LNCaP clone FGC (cell line): ENCODE results near the gene KATNAL1.

ENCODE experiments used
- DNase-seq: peaks from one replicate; pipeline ENCODE4 v3.0.0-alpha.2; 2011; ENCODE audit warnings: low read depth
- H3K4me3 ChIP-seq: 2 replicates; pipeline ENCODE4 v1.5.1; 2011; ENCODE audit warnings: mild to moderate bottlenecking, low read depth, low read length, control low read depth
- TF ChIP-seq, protein P1 (sequence below): IDR thresholded peaks from 2 replicates; pipeline ENCODE4 v1.5.1; 2012; ENCODE audit warnings: mild to moderate bottlenecking; ENCODE audit not compliant: control insufficient read depth, insufficient read depth; ENCODE audit errors: extremely low read depth

KATNAL1 gene

DNA sequence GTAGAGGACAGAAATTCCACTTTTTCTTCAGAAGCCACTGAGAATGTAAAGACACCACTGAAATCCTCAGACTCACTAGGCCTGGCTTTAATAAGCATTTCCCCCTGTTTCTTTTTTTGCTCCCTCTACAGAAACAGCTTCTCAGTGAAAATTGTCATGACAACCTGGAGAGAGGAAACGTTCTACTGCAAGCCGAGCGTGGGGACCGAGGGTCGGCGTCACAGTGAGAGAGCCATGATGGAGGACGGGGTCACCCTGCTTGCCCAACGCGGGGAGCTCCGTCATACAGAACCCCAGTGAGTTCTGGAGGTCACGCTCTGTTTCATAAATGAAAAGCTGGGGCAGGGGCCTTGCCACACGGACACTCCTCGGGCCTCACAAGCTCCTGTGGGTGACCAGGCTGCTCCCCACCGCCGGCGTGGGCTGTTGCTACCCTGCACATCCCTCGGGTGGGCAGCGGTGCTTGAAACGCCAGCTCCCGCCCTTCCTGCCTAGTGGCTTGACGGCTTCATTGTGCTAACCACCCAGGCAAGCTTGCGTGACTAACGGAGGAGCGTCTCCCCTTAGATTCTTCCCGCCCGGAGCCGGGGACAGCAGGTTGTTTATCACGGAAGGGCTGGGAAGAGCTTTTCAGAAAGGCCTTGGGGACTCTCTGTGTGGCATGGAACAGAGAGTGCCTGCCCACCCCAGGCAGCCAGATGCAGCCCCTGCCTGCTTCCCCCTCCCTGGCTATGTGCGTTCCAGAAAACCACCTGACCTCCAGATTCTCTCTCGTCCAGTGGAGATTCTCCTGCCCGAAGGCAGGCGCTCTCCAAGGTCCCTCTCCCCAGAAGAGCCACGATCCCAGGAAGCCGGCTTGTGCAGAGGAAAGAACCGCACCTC, 153.6 kb downstream of the KATNAL1 start:
- H3K4me3 ChIP-seq: no peak overlapping the region
- no peak for DNase-seq
- TF ChIP-seq, protein P1, sequence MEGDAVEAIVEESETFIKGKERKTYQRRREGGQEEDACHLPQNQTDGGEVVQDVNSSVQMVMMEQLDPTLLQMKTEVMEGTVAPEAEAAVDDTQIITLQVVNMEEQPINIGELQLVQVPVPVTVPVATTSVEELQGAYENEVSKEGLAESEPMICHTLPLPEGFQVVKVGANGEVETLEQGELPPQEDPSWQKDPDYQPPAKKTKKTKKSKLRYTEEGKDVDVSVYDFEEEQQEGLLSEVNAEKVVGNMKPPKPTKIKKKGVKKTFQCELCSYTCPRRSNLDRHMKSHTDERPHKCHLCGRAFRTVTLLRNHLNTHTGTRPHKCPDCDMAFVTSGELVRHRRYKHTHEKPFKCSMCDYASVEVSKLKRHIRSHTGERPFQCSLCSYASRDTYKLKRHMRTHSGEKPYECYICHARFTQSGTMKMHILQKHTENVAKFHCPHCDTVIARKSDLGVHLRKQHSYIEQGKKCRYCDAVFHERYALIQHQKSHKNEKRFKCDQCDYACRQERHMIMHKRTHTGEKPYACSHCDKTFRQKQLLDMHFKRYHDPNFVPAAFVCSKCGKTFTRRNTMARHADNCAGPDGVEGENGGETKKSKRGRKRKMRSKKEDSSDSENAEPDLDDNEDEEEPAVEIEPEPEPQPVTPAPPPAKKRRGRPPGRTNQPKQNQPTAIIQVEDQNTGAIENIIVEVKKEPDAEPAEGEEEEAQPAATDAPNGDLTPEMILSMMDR: no peak
